C4-2B (cell line): ENCODE measurements around the gene PLXND1.

Experiments used
- ZFX ChIP-seq: fragments of 450-650 bp; IDR thresholded peaks from 2 replicates; pipeline ENCODE4 v1.6.1; 2017
- TF ChIP-seq, protein P1 (sequence below): fragments of 450-650 bp; conservative IDR thresholded peaks from 2 replicates; pipeline ENCODE4 v1.5.1; 2017; ENCODE audit warnings: mild to moderate bottlenecking

GRCh38 chr3:129575997-129576384, 30.5 kb downstream of the PLXND1 start:
- TF ChIP-seq, protein P1, sequence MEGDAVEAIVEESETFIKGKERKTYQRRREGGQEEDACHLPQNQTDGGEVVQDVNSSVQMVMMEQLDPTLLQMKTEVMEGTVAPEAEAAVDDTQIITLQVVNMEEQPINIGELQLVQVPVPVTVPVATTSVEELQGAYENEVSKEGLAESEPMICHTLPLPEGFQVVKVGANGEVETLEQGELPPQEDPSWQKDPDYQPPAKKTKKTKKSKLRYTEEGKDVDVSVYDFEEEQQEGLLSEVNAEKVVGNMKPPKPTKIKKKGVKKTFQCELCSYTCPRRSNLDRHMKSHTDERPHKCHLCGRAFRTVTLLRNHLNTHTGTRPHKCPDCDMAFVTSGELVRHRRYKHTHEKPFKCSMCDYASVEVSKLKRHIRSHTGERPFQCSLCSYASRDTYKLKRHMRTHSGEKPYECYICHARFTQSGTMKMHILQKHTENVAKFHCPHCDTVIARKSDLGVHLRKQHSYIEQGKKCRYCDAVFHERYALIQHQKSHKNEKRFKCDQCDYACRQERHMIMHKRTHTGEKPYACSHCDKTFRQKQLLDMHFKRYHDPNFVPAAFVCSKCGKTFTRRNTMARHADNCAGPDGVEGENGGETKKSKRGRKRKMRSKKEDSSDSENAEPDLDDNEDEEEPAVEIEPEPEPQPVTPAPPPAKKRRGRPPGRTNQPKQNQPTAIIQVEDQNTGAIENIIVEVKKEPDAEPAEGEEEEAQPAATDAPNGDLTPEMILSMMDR = no peak
- no peak for TF ChIP-seq ZFX
